ENCODE measurements around the gene SIPA1L3.

DNA sequence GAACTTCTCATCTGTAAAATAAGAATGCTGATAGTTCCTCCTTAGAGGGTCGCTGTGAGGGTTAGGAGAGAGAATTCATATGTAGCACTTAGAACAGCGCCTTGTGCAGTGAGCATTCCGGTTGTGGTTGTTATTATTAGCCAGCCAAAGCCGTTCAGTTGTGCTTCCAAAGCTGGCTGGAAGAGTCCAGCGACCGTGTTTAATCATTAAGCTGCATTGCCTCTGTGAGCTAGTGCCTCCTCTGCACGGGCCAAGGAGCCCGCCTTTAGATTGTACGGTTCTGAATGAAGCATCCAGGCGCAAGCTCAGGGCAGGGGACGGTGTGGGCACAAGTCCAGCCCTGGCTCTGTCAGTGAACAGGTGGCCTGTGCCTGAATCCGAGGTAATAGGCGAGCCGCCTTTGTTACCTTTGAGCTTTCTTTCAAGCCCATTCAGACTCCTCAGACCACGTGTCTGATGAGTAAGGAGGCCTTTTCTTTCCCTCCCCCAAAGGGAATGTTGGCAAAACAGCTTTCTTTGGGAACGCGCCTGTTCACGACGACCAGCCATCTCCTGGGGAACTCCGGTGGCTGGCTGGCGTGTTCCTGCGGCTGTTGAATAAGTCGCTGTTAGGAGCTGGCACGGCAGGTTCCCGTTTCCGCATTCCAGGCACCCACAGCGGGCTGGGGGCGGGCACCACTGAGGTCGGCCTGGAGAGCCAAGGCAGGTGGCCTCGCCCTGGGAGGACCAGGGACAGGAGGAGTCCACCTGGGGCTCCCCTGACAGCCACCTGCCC lies 25.1 kb downstream of the SIPA1L3 start:
- no peak for TF ChIP-seq ZNF8 (CRISPR knock-in tag; IDR thresholded peaks at IDR 0.05)
- TF ChIP-seq ZNF70 (CRISPR knock-in tag; IDR thresholded peaks at IDR 0.05): no peak
- TF ChIP-seq OSR1 (CRISPR knock-in tag; IDR thresholded peaks at IDR 0.05): no peak
- no peak for TF ChIP-seq CREB5 (CRISPR knock-in tag; IDR thresholded peaks at IDR 0.05; ENCODE audit: low read depth)
- no peak for TF ChIP-seq RARB (CRISPR knock-in tag; IDR thresholded peaks at IDR 0.05)
- no peak for TF ChIP-seq PPARA (CRISPR knock-in tag; IDR thresholded peaks at IDR 0.05; ENCODE audit: borderline replicate concordance)
- TF ChIP-seq ARNTL (CRISPR knock-in tag; IDR thresholded peaks at IDR 0.05; ENCODE audit: borderline replicate concordance, low read depth): no peak
- TF ChIP-seq, protein P1, sequence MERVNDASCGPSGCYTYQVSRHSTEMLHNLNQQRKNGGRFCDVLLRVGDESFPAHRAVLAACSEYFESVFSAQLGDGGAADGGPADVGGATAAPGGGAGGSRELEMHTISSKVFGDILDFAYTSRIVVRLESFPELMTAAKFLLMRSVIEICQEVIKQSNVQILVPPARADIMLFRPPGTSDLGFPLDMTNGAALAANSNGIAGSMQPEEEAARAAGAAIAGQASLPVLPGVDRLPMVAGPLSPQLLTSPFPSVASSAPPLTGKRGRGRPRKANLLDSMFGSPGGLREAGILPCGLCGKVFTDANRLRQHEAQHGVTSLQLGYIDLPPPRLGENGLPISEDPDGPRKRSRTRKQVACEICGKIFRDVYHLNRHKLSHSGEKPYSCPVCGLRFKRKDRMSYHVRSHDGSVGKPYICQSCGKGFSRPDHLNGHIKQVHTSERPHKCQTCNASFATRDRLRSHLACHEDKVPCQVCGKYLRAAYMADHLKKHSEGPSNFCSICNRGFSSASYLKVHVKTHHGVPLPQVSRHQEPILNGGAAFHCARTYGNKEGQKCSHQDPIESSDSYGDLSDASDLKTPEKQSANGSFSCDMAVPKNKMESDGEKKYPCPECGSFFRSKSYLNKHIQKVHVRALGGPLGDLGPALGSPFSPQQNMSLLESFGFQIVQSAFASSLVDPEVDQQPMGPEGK (CRISPR knock-in tag; IDR thresholded peaks at IDR 0.05; ENCODE audit: borderline replicate concordance): no peak
- TF ChIP-seq ZFP3 (CRISPR knock-in tag; IDR thresholded peaks at IDR 0.05): no peak
- no peak for TF ChIP-seq ESRRG (CRISPR knock-in tag; IDR thresholded peaks at IDR 0.05)
- TF ChIP-seq, protein P2, sequence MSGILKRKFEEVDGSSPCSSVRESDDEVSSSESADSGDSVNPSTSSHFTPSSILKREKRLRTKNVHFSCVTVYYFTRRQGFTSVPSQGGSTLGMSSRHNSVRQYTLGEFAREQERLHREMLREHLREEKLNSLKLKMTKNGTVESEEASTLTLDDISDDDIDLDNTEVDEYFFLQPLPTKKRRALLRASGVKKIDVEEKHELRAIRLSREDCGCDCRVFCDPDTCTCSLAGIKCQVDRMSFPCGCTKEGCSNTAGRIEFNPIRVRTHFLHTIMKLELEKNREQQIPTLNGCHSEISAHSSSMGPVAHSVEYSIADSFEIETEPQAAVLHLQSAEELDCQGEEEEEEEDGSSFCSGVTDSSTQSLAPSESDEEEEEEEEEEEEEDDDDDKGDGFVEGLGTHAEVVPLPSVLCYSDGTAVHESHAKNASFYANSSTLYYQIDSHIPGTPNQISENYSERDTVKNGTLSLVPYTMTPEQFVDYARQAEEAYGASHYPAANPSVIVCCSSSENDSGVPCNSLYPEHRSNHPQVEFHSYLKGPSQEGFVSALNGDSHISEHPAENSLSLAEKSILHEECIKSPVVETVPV (CRISPR knock-in tag; IDR thresholded peaks at IDR 0.05): no peak
- no peak for TF ChIP-seq SNAI2 (CRISPR knock-in tag; IDR thresholded peaks at IDR 0.05)
- no peak for TF ChIP-seq POU6F1 (CRISPR knock-in tag; IDR thresholded peaks at IDR 0.05; ENCODE audit: borderline replicate concordance, low read depth)
- TF ChIP-seq ZFP30 (CRISPR knock-in tag; IDR thresholded peaks at IDR 0.05): no peak
